H9 (cell line): ENCODE measurements around the gene SHC4. TPM values are rescaled to one million over a fixed set of nuclear protein-coding genes. Genes with fewer than 3 reads are reported as not detected.

ENCODE experiments used
- DNase-seq: peaks from one replicate; pipeline ENCODE4 v3.0.0-alpha.2; 2017
- H2AFZ ChIP-seq: one replicate; pipeline ENCODE4 v1.6.1; 2013; ENCODE audit warnings: mild to moderate bottlenecking, low read length, control low read depth, moderate library complexity
- H2AK5ac ChIP-seq: 2 replicates; pipeline ENCODE4 v1.6.1; 2013; ENCODE audit warnings: low read length, control low read depth, mixed read lengths; ENCODE audit not compliant: insufficient read length
- H2BK120ac ChIP-seq: one replicate; pipeline ENCODE4 v1.6.1; 2013; ENCODE audit warnings: low read depth, mild to moderate bottlenecking, low read length, control low read depth, inconsistent platforms; ENCODE audit not compliant: poor library complexity, severe bottlenecking
- H2BK12ac ChIP-seq: 2 replicates; pipeline ENCODE4 v1.6.1; 2013; ENCODE audit warnings: low read length, control low read depth, mixed read lengths, low read depth; ENCODE audit not compliant: insufficient read length
- H2BK15ac ChIP-seq: 2 replicates; pipeline ENCODE4 v1.6.1; 2013; ENCODE audit warnings: low read depth, low read length, control low read depth
- H2BK20ac ChIP-seq: one replicate; pipeline ENCODE4 v1.6.1; 2013; ENCODE audit warnings: low read depth, mild to moderate bottlenecking, low read length, control low read depth, inconsistent platforms; ENCODE audit not compliant: poor library complexity, severe bottlenecking
- H2BK5ac ChIP-seq: 2 replicates; pipeline ENCODE4 v1.6.1; 2013; ENCODE audit warnings: low read length, control low read depth, mixed read lengths; ENCODE audit not compliant: insufficient read length
- H3K14ac ChIP-seq: 2 replicates; pipeline ENCODE4 v1.6.1; 2013; ENCODE audit warnings: low read length, control low read depth; ENCODE audit not compliant: insufficient read depth
- H3K18ac ChIP-seq: 2 replicates; pipeline ENCODE4 v1.6.1; 2013; ENCODE audit warnings: low read depth, mild to moderate bottlenecking, mixed read lengths, low read length, control low read depth; ENCODE audit not compliant: insufficient read length
- H3K23ac ChIP-seq: 2 replicates; pipeline ENCODE4 v1.6.1; 2013; ENCODE audit warnings: low read length, control low read depth, mixed read lengths, low read depth; ENCODE audit not compliant: insufficient read length
- H3K23me2 ChIP-seq: 2 replicates; pipeline ENCODE4 v1.6.1; 2013; ENCODE audit warnings: low read depth, mild to moderate bottlenecking, mixed read lengths, low read length, control low read depth; ENCODE audit not compliant: insufficient read length, poor library complexity, severe bottlenecking
- H3K27ac ChIP-seq: 2 replicates; pipeline ENCODE4 v1.5.1; 2013; ENCODE audit warnings: low read length, control low read depth, mixed read lengths, low read depth; ENCODE audit not compliant: insufficient read length
- H3K27me3 ChIP-seq: 2 replicates; pipeline ENCODE4 v1.6.1; 2013; ENCODE audit warnings: low read length, control low read depth, inconsistent platforms; ENCODE audit not compliant: insufficient read depth
- H3K4ac ChIP-seq: 2 replicates; pipeline ENCODE4 v1.6.1; 2013; ENCODE audit warnings: low read depth, mild to moderate bottlenecking, control low read depth, inconsistent platforms, low read length, moderate library complexity
- H3K4me1 ChIP-seq: 2 replicates; pipeline ENCODE4 v1.6.1; 2013; ENCODE audit warnings: low read length, control low read depth, inconsistent platforms; ENCODE audit not compliant: insufficient read depth
- H3K4me2 ChIP-seq: 2 replicates; pipeline ENCODE4 v1.6.1; 2013; ENCODE audit warnings: low read length, control low read depth, mixed read lengths; ENCODE audit not compliant: insufficient read length, insufficient read depth
- H3K56ac ChIP-seq: 2 replicates; pipeline ENCODE4 v1.6.1; 2013; ENCODE audit warnings: low read depth, mild to moderate bottlenecking, mixed read lengths, low read length, control low read depth; ENCODE audit not compliant: insufficient read length
- H3K79me1 ChIP-seq: 2 replicates; pipeline ENCODE4 v1.6.1; 2013; ENCODE audit warnings: low read depth, mild to moderate bottlenecking, moderate library complexity, low read length, control low read depth, inconsistent platforms; ENCODE audit not compliant: insufficient read depth, poor library complexity, severe bottlenecking
- H3K79me2 ChIP-seq: 2 replicates; pipeline ENCODE4 v1.6.1; 2013; ENCODE audit warnings: low read length, control low read depth, inconsistent platforms; ENCODE audit not compliant: insufficient read depth
- H3K9ac ChIP-seq: 2 replicates; pipeline ENCODE4 v1.6.1; 2013; ENCODE audit warnings: low read length, control low read depth, mixed read lengths; ENCODE audit not compliant: insufficient read length; ENCODE audit errors: extremely low read depth
- H3K9me3 ChIP-seq: one replicate; pipeline ENCODE4 v1.6.1; 2013; ENCODE audit warnings: low read depth, low read length, inconsistent platforms; ENCODE audit not compliant: control insufficient read depth
- H3T11ph ChIP-seq: one replicate; pipeline ENCODE4 v1.6.1; 2013; ENCODE audit warnings: mild to moderate bottlenecking, low read length, control low read depth, inconsistent platforms
- H4K20me1 ChIP-seq: one replicate; pipeline ENCODE4 v1.6.1; 2013; ENCODE audit not compliant: control insufficient read depth, insufficient read length, insufficient read depth
- H4K5ac ChIP-seq: 2 replicates; pipeline ENCODE4 v1.6.1; 2013; ENCODE audit warnings: low read depth, mild to moderate bottlenecking, mixed read lengths, low read length, control low read depth; ENCODE audit not compliant: insufficient read length
- H4K8ac ChIP-seq: replicated peaks from 2 replicates; pipeline ENCODE4 v1.6.1; 2013; ENCODE audit warnings: low read length, control low read depth, mixed read lengths, low read depth; ENCODE audit not compliant: insufficient read length
- H4K91ac ChIP-seq: 2 replicates; pipeline ENCODE4 v1.6.1; 2013; ENCODE audit warnings: low read depth, mild to moderate bottlenecking, moderate library complexity, mixed read lengths, low read length, control low read depth; ENCODE audit not compliant: insufficient read length
- H3K27ac Mint-ChIP-seq, 3 experiments: 2 replicates in 2 of 3; 3 replicates in 1 of 3; pipeline ENCODE4 v1.8.0; 2020 to 2021; ENCODE audit warnings: mixed read lengths in 3 of 3, mild to moderate bottlenecking in 1 of 3, moderate library complexity in 1 of 3
- H3K27me3 Mint-ChIP-seq: 2 replicates; pipeline ENCODE4 v1.8.0; 2021; ENCODE audit warnings: low read depth, mild to moderate bottlenecking, moderate library complexity, mixed read lengths
- H3K36me3 Mint-ChIP-seq, 3 experiments: 2 replicates in 2 of 3; 3 replicates in 1 of 3; pipeline ENCODE4 v1.8.0; 2020 to 2021; ENCODE audit warnings: low read depth in 3 of 3, mixed read lengths in 3 of 3; ENCODE audit not compliant: insufficient read depth in 1 of 3
- H3K4me1 Mint-ChIP-seq, 2 experiments: 2 replicates each; pipeline ENCODE4 v1.8.0; 2020; ENCODE audit warnings: mixed read lengths in 2 of 2
- H3K4me3 Mint-ChIP-seq, 2 experiments: 2 replicates in 1 of 2; 3 replicates in 1 of 2; pipeline ENCODE4 v1.8.0; 2020 to 2021; ENCODE audit warnings: mild to moderate bottlenecking in 2 of 2, mixed read lengths in 2 of 2, moderate library complexity in 1 of 2
- H3K9me3 Mint-ChIP-seq, 2 experiments: 2 replicates in 1 of 2; 3 replicates in 1 of 2; pipeline ENCODE4 v1.8.0; 2020; ENCODE audit warnings: mild to moderate bottlenecking in 2 of 2, mixed read lengths in 2 of 2, moderate library complexity in 1 of 2
- WGBS: extraction: QIAGEN DNeasy Blood & Tissue Kit; methylation state at CpG from one replicate; pipeline ENCODE4 v1.1.7; 2013; ENCODE audit warnings: missing lambda C conversion rate, low lambda C conversion rate, mixed read lengths; ENCODE audit not compliant: insufficient read length; ENCODE audit errors: extremely low coverage; 5-methylcytosine and 5-hydroxymethylcytosine counted together
- total RNA-seq: library from RNA; stranded (reverse); gene quantifications from 2 replicates; pipeline ENCODE4 v1.2.1, GENCODE V29; 2021
- TF ChIP-seq, protein P1 (sequence below): fragments of 200-600 bp; sonication (generic); conservative IDR thresholded peaks from 3 replicates; pipeline ENCODE4 v1.8.0; 2021; ENCODE audit warnings: antibody characterized with exemption, mild to moderate bottlenecking

The SHC4 gene
- total RNA-seq, 1 experiment from 2014 or later = 0.26 TPM

DNA sequence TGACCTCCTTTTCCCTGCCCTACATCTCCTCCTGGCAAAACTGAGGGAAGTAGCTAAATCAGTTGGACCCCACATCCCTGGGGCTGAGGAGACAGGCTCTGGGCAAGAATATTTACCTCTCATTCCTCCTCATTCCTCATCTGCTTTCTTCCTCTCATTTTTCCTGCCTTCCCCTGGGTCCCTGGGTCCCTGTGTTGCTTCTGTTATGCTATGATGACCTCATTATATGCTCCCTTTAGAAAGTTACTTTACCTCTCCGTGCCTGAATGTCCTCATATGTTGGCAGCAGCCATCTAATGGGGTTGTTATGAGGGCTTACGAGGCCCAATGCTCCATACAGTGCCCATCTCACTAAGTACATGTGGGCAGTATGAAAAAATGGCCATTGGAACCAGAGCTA lies 1.2 kb upstream of the SHC4 start:
- no peak overlapping the region for H3K4ac ChIP-seq
- Mint-ChIP-seq H3K4me3 (no peak overlapping the region; a peak in 1 of 5 replicates), H3K27ac (peak overlapping the region in 1 of 3 experiments; percentile 59; a peak in 2 of 7 replicates), H3K27me3 (peaks cover 41% of the 10 kb centered on the region), H3K4me1 (peaks cover 12 to 14% of the 10 kb centered on the region in 2 experiments), H3K36me3 (no peaks in the 10 kb centered on the region), H3K9me3 (no peaks in the 10 kb centered on the region; a peak in 1 of 5 replicates)
- no peak overlapping the region for H3K4me2 ChIP-seq
- H3K9me3 ChIP-seq = no peaks in the 10 kb centered on the region
- no peak for DNase-seq
- H3K14ac ChIP-seq = no peak overlapping the region
- H2BK12ac ChIP-seq = no peak overlapping the region
- H2BK5ac ChIP-seq = no peak overlapping the region
- peaks cover 10% of the 10 kb centered on the region for H3K23me2 ChIP-seq
- H4K91ac ChIP-seq = no peak overlapping the region
- WGBS = no CpG with 5 or more reads among the region's 2 CpGs
- H3K23ac ChIP-seq = no peak overlapping the region
- H2AFZ ChIP-seq = no peak overlapping the region
- H3K9ac ChIP-seq = no peak overlapping the region
- H3K79me1 ChIP-seq = no peaks in the 10 kb centered on the region
- TF ChIP-seq, protein P1, sequence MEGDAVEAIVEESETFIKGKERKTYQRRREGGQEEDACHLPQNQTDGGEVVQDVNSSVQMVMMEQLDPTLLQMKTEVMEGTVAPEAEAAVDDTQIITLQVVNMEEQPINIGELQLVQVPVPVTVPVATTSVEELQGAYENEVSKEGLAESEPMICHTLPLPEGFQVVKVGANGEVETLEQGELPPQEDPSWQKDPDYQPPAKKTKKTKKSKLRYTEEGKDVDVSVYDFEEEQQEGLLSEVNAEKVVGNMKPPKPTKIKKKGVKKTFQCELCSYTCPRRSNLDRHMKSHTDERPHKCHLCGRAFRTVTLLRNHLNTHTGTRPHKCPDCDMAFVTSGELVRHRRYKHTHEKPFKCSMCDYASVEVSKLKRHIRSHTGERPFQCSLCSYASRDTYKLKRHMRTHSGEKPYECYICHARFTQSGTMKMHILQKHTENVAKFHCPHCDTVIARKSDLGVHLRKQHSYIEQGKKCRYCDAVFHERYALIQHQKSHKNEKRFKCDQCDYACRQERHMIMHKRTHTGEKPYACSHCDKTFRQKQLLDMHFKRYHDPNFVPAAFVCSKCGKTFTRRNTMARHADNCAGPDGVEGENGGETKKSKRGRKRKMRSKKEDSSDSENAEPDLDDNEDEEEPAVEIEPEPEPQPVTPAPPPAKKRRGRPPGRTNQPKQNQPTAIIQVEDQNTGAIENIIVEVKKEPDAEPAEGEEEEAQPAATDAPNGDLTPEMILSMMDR = no peak
- H4K8ac ChIP-seq = no peak overlapping the region
- H3K79me2 ChIP-seq = no peaks in the 10 kb centered on the region
- H2BK15ac ChIP-seq = no peak overlapping the region
- no peak overlapping the region for H3K56ac ChIP-seq
- H3K27me3 ChIP-seq = peaks cover 10% of the 10 kb centered on the region; the same call in 1 of the 2 replicates
- H2BK20ac ChIP-seq = no peak overlapping the region
- no peak overlapping the region for H2BK120ac ChIP-seq
- H4K20me1 ChIP-seq = no peaks in the 10 kb centered on the region
- H3K27ac ChIP-seq = no peak overlapping the region
- H3K4me1 ChIP-seq = no peaks in the 10 kb centered on the region
- H3T11ph ChIP-seq = no peak overlapping the region
- no peak overlapping the region for H4K5ac ChIP-seq
- H3K18ac ChIP-seq = no peak overlapping the region
- no peak overlapping the region for H2AK5ac ChIP-seq
